BLaER1 treated with 17β-estradiol and CSF1 and Interleukin-3, amounts not matched to agents 10 nM and 100 nM (cell line): ENCODE results near the gene MOCOS.
"Not testable (repeated sequence)": the region's sequence is repeated elsewhere in the genome, so short reads cannot be mapped to it uniquely, and the experiment has no call there.

Source experiments
- H3K27ac ChIP-seq, 11 experiments: shearing (Covaris generic); formaldehyde crosslinking; 2 replicates each; pipeline ENCODE4 v1.8.1; 2022
- H3K27me3 ChIP-seq, 11 experiments: shearing (Covaris generic); formaldehyde crosslinking; 2 replicates each; pipeline ENCODE4 v1.8.1; 2022
- H3K36me3 ChIP-seq, 11 experiments: shearing (Covaris generic); formaldehyde crosslinking; 2 replicates each; pipeline ENCODE4 v1.8.1; 2022
- H3K4me1 ChIP-seq, 10 experiments: shearing (Covaris generic); formaldehyde crosslinking; 2 replicates each; pipeline ENCODE4 v1.8.1; 2022
- H3K4me2 ChIP-seq, 11 experiments: shearing (Covaris generic); formaldehyde crosslinking; 2 replicates each; pipeline ENCODE4 v1.8.1; 2022
- H3K4me3 ChIP-seq, 10 experiments: shearing (Covaris generic); formaldehyde crosslinking; 2 replicates each; pipeline ENCODE4 v1.8.1; 2022
- H3K9ac ChIP-seq, 11 experiments: shearing (Covaris generic); formaldehyde crosslinking; 2 replicates each; pipeline ENCODE4 v1.8.1; 2022
- H3K9me3 ChIP-seq, 11 experiments: shearing (Covaris generic); formaldehyde crosslinking; replicated peaks in 1 of 11; 2 replicates each; pipeline ENCODE4 v1.8.1; 2022
- H4K20me1 ChIP-seq, 11 experiments: shearing (Covaris generic); formaldehyde crosslinking; 2 replicates each; pipeline ENCODE4 v1.8.1; 2022
- Cebpa-rat ChIP-seq, 11 experiments: shearing (Covaris generic); IDR thresholded peaks; 2 replicates each; pipeline ENCODE4 v1.8.1; 2022

MOCOS gene

DNA sequence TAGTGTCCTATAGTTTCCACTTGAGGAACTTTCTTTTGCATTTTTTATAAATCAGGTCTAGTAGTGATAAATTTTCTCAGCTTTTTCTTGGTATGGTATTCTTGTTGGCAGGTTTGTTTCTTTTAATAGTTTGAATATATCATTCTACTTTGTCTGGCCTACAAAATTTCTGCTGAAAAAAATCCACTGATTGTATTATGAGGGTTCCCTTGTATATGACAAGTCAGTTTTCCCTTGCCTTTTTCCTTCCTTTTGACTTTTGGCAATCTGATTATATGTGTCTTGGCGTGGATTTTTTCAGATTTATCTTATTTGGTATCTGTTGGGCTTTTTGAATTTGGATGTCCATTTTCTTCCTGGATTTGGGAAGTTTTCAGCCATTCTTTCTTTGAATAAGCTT, 41.9 kb downstream of the MOCOS start:
- H3K4me3 ChIP-seq, result no peak overlapping the region
- H3K27me3 ChIP-seq, result no peaks in the 10 kb centered on the region
- H3K9me3 ChIP-seq, result peaks cover 39 to 55% (median 46%) of the 10 kb centered on the region in 11 experiments
- H3K36me3 ChIP-seq, result 0 out of 22 replicates have a peak, but pooled peaks cover 0 to 4% (median 0%) of the 10 kb centered on the region in 11 experiments
- H3K27ac ChIP-seq, result no peak overlapping the region
- no peak overlapping the region for H3K4me2 ChIP-seq
- H3K4me1 ChIP-seq, result peaks cover 0 to 8% (median 0%) of the 10 kb centered on the region in 10 experiments; a peak in 1 of 20 replicates
- H4K20me1 ChIP-seq, result no peaks in the 10 kb centered on the region
- no peak for TF ChIP-seq Cebpa-rat (IDR thresholded peaks at IDR 0.05)
- no peak overlapping the region for H3K9ac ChIP-seq

DNA sequence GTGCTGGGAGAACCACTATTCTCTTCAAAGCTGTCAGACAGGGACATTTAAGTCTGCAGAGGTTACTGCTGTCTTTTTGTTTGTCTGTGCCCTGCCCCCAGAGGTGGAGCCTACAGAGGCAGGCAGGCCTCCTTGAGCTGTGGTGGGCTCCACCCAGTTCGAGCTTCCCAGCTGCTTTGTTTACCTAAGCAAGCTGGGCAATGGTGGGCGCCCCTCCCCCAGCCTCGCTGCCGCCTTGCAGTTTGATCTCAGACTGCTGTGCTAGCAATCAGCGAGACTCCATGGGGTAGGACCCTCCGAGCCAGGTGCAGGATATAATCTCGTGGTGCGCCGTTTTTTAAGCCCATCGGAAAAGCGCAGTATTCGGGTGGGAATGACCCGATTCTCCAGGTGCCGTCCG, 53.2 kb downstream of the MOCOS start:
- H3K36me3 ChIP-seq, H3K27me3 ChIP-seq, H3K4me2 ChIP-seq, H4K20me1 ChIP-seq, H3K4me3 ChIP-seq, H3K4me1 ChIP-seq, H3K9ac ChIP-seq, H3K27ac ChIP-seq: not testable (repeated sequence)
- H3K9me3 ChIP-seq, result peaks cover 0 to 11% (median 4%) of the 10 kb centered on the region in 11 experiments; a peak in 10 of 22 replicates

DNA sequence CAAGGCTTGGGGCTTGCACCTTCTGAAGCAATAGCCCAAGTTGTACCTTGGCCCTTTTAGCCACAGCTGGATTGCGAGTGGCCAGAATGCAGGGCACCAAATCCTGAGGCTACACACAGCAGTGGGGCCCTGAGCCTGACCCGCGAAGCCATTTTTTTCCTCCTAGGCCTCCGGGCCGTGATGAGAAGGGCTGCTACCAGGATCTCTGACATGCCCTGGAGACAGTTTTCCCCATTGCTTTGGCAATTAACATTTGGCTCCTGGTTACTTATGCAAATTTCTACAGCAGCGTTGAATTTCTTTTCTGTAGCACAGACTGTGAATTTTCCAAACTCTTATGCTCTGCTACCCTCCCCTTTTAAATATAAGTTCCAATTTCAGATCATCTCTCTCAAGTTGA, 54.5 kb downstream of the MOCOS start:
- Histone ChIP-seq H3K27me3 (no peaks in the 10 kb centered on the region), H4K20me1 (no peaks in the 10 kb centered on the region), H3K4me3 (no peak overlapping the region), H3K36me3 (no peaks in the 10 kb centered on the region), H3K27ac (no peak overlapping the region), H3K4me2 (no peak overlapping the region), H3K4me1 (no peaks in the 10 kb centered on the region), H3K9ac (no peak overlapping the region), H3K9me3 (peaks cover 9 to 20% (median 14%) of the 10 kb centered on the region in 11 experiments; a peak in 19 of 22 replicates)
- TF ChIP-seq Cebpa-rat (IDR thresholded peaks at IDR 0.05), result no peak

DNA sequence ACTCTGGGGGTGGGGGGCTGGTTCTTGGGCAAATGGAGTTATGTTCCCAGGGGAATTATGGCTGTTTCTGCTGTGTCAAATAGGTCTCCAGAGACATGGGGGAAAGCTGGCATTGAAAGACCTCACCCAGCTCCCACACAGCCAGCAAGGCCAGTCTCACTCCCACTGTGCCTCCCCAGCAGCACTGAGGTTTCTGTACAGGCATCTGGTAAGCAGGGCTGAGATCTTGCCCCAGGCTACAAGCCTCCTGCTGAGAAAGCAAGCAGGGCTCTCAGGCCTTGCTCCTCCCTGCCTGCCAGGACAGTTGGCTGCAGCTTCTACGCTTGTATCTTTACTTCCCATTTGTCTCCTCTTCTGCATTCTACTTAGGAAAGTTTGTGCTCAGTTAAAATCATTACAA, 59.7 kb downstream of the MOCOS start:
- H3K27ac ChIP-seq, result no peak overlapping the region
- no peak overlapping the region for H3K4me2 ChIP-seq
- H3K4me1 ChIP-seq, result no peaks in the 10 kb centered on the region
- no peak overlapping the region for H3K4me3 ChIP-seq
- H3K9ac ChIP-seq, result no peak overlapping the region
- H3K9me3 ChIP-seq, result peaks cover 19 to 35% (median 25%) of the 10 kb centered on the region in 11 experiments; a peak in 20 of 22 replicates
- H3K36me3 ChIP-seq, result no peaks in the 10 kb centered on the region
- no peaks in the 10 kb centered on the region for H3K27me3 ChIP-seq
- H4K20me1 ChIP-seq, result no peaks in the 10 kb centered on the region
- no peak for TF ChIP-seq Cebpa-rat (IDR thresholded peaks at IDR 0.05)

DNA sequence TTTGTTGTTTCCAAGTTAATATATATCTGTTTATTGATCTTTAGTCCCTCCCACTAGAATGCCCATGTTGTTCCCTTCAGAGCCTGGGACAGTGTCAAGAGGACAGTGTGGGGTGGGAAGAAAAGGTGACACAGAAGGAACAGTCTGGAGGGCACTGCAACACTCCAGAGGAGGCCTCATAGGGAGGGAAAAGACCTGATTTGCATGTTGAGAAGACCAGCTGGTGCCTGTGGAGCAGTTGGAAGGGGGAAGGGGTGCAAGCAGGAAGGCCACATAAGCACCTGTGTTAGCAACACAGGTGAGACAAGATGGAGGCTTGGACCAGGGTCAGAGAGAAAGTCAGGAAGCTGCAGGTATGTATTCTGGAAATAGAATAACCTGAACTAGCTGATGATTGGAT, 62.1 kb downstream of the MOCOS start:
- Histone ChIP-seq H3K27ac (no peak overlapping the region), H3K36me3 (no peaks in the 10 kb centered on the region), H3K4me3 (no peak overlapping the region), H3K27me3 (no peaks in the 10 kb centered on the region), H3K4me2 (no peak overlapping the region), H3K4me1 (no peaks in the 10 kb centered on the region), H4K20me1 (no peaks in the 10 kb centered on the region), H3K9me3 (peaks cover 19 to 35% (median 25%) of the 10 kb centered on the region in 11 experiments; a peak in 20 of 22 replicates), H3K9ac (no peak overlapping the region)
- TF ChIP-seq Cebpa-rat (IDR thresholded peaks at IDR 0.05), result no peak

DNA sequence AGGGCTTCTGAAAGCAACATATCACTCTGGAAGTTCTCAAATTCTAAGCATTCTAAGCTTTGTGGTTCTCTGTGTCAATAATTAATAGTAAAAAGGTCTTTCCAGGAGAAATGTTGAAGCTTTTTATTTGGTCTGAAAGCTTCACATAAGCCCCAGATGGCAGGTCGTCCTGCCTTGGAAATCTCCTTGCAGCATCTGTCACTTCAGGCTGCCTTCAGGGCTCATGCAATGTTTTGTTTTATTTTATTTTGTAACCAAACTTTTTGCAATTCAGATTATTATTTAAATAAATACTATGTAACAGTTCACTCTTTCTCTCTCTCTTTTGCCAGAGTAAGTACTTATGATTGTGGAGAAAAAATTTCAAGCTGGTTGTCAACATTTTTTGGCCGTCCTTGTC, 63.5 kb downstream of the MOCOS start:
- no peak overlapping the region for H3K4me2 ChIP-seq
- H3K4me1 ChIP-seq, result no peaks in the 10 kb centered on the region
- no peak for TF ChIP-seq Cebpa-rat (IDR thresholded peaks at IDR 0.05)
- no peak overlapping the region for H3K9ac ChIP-seq
- no peak overlapping the region for H3K27ac ChIP-seq
- no peaks in the 10 kb centered on the region for H3K27me3 ChIP-seq
- H3K36me3 ChIP-seq, result no peaks in the 10 kb centered on the region
- no peak overlapping the region for H3K4me3 ChIP-seq
- H3K9me3 ChIP-seq, result peaks cover 15 to 28% (median 19%) of the 10 kb centered on the region in 11 experiments; a peak in 18 of 22 replicates
- no peaks in the 10 kb centered on the region for H4K20me1 ChIP-seq

DNA sequence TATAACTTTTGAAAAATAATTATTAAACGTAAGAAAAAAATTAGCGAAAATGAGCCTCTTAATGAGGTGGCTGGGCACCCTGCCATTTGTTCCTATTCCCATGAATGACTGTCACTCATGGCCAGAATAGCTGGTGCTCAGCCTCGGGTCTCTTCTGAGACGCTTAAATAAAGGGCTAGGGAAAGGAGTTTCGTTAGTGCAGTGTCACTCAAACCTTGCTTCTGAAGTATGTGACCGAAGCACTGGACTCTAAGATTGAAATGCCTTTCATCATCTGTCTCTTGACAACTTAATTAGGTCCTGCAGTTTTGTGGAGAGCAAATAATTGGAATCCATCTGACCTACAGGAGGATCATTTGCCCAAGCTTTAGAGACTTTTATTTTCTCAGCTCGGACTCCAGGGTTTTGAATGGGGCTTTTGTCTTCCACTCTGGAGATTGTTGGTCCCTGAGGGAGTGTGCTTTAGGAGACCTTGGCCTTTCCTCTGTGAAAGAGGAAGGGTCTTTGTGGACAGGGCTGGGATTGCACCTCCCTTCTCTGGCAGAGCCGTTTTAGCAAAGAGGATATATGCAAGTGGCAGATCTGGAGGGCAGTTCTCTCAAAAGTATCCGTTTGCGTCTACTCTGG, 67.9 kb downstream of the MOCOS start:
- Histone ChIP-seq H3K36me3 (no peaks in the 10 kb centered on the region), H3K9me3 (no peaks in the 10 kb centered on the region), H3K4me1 (no peaks in the 10 kb centered on the region), H3K4me3 (no peak overlapping the region), H3K9ac (no peak overlapping the region), H3K27ac (no peak overlapping the region), H3K4me2 (no peak overlapping the region), H3K27me3 (no peaks in the 10 kb centered on the region), H4K20me1 (no peaks in the 10 kb centered on the region)
- no peak for TF ChIP-seq Cebpa-rat (IDR thresholded peaks at IDR 0.05)

DNA sequence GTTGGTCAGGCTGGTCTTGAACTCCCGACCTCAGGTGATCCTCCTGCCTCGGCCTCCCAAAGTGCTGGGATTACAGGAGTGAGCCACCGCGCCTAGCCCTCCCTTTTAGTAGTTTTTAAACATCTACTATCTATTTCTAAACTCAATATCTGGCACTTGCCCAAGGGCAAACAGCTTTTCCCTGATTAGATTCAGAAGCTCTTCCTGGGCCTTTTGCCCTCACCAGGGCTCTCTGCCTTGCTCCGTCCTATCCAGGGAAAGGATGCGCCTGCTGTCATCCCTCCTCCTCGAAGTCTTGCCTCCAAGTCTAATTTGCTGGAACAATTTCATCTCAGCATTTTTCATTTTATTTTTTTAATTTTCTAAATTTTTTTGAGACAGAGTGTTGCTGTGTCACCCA, 68.8 kb downstream of the MOCOS start:
- Histone ChIP-seq H3K36me3 (no peaks in the 10 kb centered on the region), H3K9me3 (no peaks in the 10 kb centered on the region), H3K9ac (no peak overlapping the region), H3K27me3 (no peaks in the 10 kb centered on the region), H3K27ac (no peak overlapping the region), H3K4me3 (no peak overlapping the region), H4K20me1 (no peaks in the 10 kb centered on the region), H3K4me2 (no peak overlapping the region), H3K4me1 (no peaks in the 10 kb centered on the region)
- TF ChIP-seq Cebpa-rat (IDR thresholded peaks at IDR 0.05), result no peak

DNA sequence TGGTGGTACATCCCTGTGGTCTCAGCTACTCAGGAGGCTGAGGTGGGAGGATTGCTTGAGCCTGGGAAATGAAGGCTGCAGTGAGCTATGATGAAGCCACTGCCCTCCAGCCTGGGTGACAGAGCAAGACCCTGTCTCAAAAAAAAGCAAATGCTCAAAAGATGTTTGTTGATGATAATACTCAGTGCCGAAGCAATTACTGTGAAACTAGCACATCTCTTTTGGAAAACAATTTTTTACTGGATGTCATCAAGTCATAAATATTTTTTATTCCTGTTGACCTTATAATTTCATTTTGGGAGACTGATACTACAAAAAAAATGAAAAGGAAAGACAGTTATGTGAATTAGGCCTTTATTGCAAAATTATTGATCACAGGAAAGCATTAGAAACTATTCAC, 75.7 kb downstream of the MOCOS start:
- no peak overlapping the region for H3K27ac ChIP-seq
- no peak overlapping the region for H3K9ac ChIP-seq

DNA sequence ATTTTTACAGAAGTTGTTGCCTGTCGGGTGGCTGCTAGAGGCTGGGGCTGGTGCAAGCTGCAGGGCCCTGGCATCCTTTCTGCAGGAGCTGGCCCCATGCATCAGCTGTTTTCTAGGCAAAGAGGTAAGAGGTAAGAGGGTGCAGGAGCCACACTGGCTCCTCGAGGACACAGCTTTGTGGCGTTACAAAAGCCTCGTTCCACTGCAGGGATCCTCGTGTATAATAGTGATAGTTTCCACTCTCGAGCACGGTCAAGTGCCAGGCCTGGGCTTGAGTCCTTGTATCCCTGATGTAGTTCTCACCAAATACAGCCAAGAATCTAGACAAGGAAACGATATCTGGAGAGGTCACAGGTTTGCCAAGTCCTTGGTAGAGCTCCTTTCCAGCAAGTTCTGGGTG, 77.0 kb downstream of the MOCOS start:
- Histone ChIP-seq H3K4me1 (peaks cover 0 to 7% (median 0%) of the 10 kb centered on the region in 10 experiments; a peak in 2 of 20 replicates), H3K4me2 (no peak overlapping the region), H3K9ac (no peak overlapping the region), H3K27me3 (no peaks in the 10 kb centered on the region), H4K20me1 (no peaks in the 10 kb centered on the region), H3K4me3 (no peak overlapping the region), H3K36me3 (no peaks in the 10 kb centered on the region), H3K9me3 (no peaks in the 10 kb centered on the region), H3K27ac (no peak overlapping the region)
- TF ChIP-seq Cebpa-rat (IDR thresholded peaks at IDR 0.05), result no peak

More for the DNA sequence above, 75.7 kb downstream of the MOCOS start:
- Histone ChIP-seq H3K4me3 (no peak overlapping the region), H3K4me2 (no peak overlapping the region), H3K9me3 (no peaks in the 10 kb centered on the region), H3K4me1 (peaks cover 0 to 4% (median 0%) of the 10 kb centered on the region in 10 experiments; a peak in 2 of 20 replicates), H3K27me3 (no peaks in the 10 kb centered on the region), H3K36me3 (no peaks in the 10 kb centered on the region), H4K20me1 (no peaks in the 10 kb centered on the region)
- no peak for TF ChIP-seq Cebpa-rat (IDR thresholded peaks at IDR 0.05)
